Measurements from ENCODE around the gene ADAT3. TPM values are rescaled to one million over a fixed set of nuclear protein-coding genes. Genes with fewer than 3 reads are reported as not detected.

Gene ADAT3
- total and polyA plus RNA-seq, 2 donors (not counting 1 experiment from before 2014, with no cell fraction given): 5.3 to 13.4 TPM

GRCh38 chr19:1863328-1863637, 41.9 kb upstream of the ADAT3 start, which contains the start of gene KLF16:
KLF16 (minus strand) TSS chr19:1863579; CDS start chr19:1863497, 82 bp downstream.
- no peaks in the 10 kb centered on the region for H3K27me3 Mint-ChIP-seq
- POLR2A ChIA-PET: no interaction called here
- no peak for ATAC-seq (ENCODE audit: low read depth)

More at GRCh38 chr19:1863328-1863637, 41.9 kb upstream of the ADAT3 start, which contains the start of gene KLF16:
- peaks cover 30 to 47% of the 10 kb centered on the region in 2 donors for H3K4me1 ChIP-seq (ENCODE audit: control insufficient read depth in 2 of 2, insufficient read depth in 2 of 2, low read length in 2 of 2)
- TF ChIP-seq CTCF (IDR thresholded peaks at IDR 0.05) (no peak), EZH2 (IDR thresholded peaks at IDR 0.05; ENCODE audit: borderline replicate concordance, insufficient read depth, low read depth, low read length, poor library complexity, severe bottlenecking) (no peak)
- H3K9me3 ChIP-seq (ENCODE audit: control extremely low read depth in 1 of 3, control insufficient read depth in 2 of 3, insufficient read depth in 1 of 3, low read length in 2 of 3): no peaks in the 10 kb centered on the region
- peak within 1 kb of the TSS; percentile 98 for H3K4me2 ChIP-seq (replicated peaks; ENCODE audit: low read depth, low read length, poor library complexity, severe bottlenecking)
- no peak for DNase-seq
- Mint-ChIP-seq H3K4me1 (peaks cover 37% of the 10 kb centered on the region), H3K4me3 (peak within 1 kb of the TSS; percentile 90), H3K9me3 (ENCODE audit: insufficient read depth) (no peaks in the 10 kb centered on the region), H3K27ac (peak within 1 kb of the TSS; percentile 94)
- peaks cover 0 to 5% of the 10 kb centered on the region in 2 experiments for H3K36me3 ChIP-seq (replicated peaks in 1 of 2; ENCODE audit: control extremely low read depth in 1 of 2, control insufficient read depth in 1 of 2, extremely low read depth in 1 of 2, insufficient read depth in 2 of 2, low read length in 1 of 2)
- H3K27me3 ChIP-seq (replicated peaks in 1 of 4; ENCODE audit: control extremely low read depth in 1 of 4, control insufficient read depth in 3 of 4, insufficient read depth in 4 of 4, low read length in 3 of 4): no peaks in the 10 kb centered on the region
- intact Hi-C loops (cut with micrococcal nuclease): loop anchor here (5.0 kb wide), 2 partner anchors 304 to 404 kb away; no protein-coding TSS in a partner anchor
- H4K20me1 ChIP-seq (ENCODE audit: control insufficient read depth, insufficient read depth, low read length, poor library complexity, severe bottlenecking): peaks cover 43% of the 10 kb centered on the region
- H3K27ac ChIP-seq (ENCODE audit: low read length in 2 of 2): peak within 1 kb of the TSS; percentile 90 to 95
- peak within 1 kb of the TSS; percentile 27 to 93 (median 80) for H3K4me3 ChIP-seq (ENCODE audit: control extremely low read depth in 1 of 5, extremely low read depth in 1 of 5, insufficient read depth in 1 of 5, low read depth in 2 of 5, low read length in 4 of 5)
- CTCF ChIA-PET: no interaction called here
- peak within 1 kb of the TSS; percentile 85 for H3K9ac ChIP-seq (ENCODE audit: low read length)
- H3K79me2 ChIP-seq (ENCODE audit: control insufficient read depth, insufficient read depth, low read length): peaks cover 48% of the 10 kb centered on the region
- WGBS (ENCODE audit: insufficient coverage): under 1% methylated on average over 60 of the region's 63 CpGs
- peak within 1 kb of the TSS; percentile 76 for H2AFZ ChIP-seq (ENCODE audit: insufficient read depth, low read depth, low read length, poor library complexity, severe bottlenecking)
